ENCODE data around the gene UBXN10.

- TF ChIP-seq CTCF (IDR thresholded peaks at IDR 0.05) (no peak), POLR2AphosphoS5 (IDR thresholded peaks at IDR 0.05) (no peak)
These were observed 44.4 kb upstream of the UBXN10 start for GRCh38 chr1:20141466-20141865.
